ENCODE data around the gene SLC6A9.

SLC6A9 gene

DNA sequence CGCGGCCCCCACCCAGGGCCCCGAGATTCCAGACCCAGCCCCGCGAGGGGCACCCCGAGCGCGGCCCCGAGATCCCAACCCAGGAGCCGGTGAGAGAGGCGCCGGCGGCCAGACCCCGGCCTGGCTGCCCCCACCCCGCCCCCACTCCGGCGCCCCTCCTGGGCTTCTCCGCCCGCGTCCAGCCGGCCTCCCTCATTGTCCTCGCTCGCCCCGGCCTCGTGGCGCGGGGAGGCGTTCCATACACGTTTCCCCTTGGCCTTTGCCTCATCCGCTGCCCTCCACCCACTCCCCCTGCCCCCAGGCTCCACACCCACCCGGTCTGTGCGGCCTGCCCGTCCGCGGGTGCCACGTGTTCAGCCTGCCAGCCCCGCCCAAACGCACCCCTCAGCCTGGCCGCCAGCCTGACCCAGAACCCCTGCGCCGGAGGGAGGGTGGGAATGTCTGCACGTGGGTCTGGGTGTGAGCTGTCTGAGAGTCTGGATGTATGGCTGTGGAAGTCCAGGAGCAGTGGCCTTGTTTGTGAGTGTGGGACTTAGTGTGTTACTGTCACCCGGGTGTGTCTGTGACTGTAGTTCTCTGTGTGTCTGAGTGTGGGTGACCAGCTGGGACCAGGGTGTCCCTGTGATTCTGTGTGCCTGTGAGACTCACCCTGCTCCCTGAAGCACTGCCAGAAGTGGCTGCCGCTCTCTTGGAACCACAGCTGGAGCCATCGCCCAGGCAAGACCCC is 51.6 kb downstream of the SLC6A9 start:
- H3K4me3 ChIP-seq (ENCODE audit: low read length) = peak overlapping the region; percentile 79
- TF ChIP-seq, protein P1, sequence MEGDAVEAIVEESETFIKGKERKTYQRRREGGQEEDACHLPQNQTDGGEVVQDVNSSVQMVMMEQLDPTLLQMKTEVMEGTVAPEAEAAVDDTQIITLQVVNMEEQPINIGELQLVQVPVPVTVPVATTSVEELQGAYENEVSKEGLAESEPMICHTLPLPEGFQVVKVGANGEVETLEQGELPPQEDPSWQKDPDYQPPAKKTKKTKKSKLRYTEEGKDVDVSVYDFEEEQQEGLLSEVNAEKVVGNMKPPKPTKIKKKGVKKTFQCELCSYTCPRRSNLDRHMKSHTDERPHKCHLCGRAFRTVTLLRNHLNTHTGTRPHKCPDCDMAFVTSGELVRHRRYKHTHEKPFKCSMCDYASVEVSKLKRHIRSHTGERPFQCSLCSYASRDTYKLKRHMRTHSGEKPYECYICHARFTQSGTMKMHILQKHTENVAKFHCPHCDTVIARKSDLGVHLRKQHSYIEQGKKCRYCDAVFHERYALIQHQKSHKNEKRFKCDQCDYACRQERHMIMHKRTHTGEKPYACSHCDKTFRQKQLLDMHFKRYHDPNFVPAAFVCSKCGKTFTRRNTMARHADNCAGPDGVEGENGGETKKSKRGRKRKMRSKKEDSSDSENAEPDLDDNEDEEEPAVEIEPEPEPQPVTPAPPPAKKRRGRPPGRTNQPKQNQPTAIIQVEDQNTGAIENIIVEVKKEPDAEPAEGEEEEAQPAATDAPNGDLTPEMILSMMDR (conservative IDR thresholded peaks at IDR 0.05; ENCODE audit: low read length) = no peak
- peak; percentile 60 for DNase-seq (ENCODE audit: low read depth)

DNA sequence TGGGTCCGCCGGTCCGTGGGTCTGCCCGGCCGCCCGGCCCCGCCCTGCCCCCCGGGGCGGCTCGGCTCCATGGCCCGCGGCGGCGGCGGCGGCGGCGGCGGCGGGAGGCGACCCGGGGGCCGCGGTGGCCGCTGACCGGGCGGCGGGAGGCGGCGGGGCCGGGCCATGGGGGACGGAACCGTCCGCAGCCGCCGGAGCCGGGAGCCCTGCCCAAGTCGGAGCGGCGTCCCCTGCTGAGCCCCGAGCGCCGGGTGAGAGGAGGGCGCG is 52.1 kb downstream of the SLC6A9 start:
- H3K4me3 ChIP-seq (ENCODE audit: low read length) = peak overlapping the region; percentile 79
- DNase-seq (ENCODE audit: low read depth) = no peak
- TF ChIP-seq, protein P1 (conservative IDR thresholded peaks at IDR 0.05; ENCODE audit: low read length) = no peak

DNA sequence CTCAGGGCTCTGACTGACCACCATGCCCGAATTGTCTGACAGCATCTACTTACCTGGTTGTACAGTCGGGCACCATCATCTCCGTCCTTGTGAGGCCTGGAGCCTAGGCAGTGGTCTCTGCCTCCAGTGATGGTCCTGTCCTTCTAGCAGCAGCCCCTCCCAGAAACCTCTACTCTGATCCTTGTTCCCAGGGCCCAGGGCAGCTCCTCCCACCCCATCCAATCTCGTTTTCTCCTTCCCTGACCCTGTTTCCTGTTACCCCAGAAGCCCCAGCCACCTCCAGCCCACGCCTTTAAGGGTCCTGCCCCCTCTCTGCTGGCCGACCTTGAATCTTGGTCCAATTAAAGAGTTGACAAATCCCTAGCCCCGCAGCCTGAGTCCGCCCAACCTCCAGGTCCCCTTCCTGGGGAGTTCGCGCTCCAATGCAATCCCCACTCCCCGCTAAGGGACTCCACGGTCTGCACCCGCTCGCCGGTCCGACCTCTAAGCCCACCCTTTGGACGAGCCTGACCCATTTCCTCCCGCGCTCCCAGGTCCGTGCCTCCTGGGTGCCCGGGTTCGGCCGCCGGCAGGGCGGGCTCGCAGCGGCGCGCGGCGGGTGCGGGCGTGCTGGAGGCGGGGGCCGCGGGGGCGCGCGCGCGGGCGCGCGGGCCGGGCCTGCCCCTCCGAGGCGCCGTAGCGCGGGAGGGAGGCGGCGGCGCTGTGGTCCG is 52.6 kb downstream of the SLC6A9 start, which contains the start of gene B4GALT2:
Gene B4GALT2 (plus strand): TSS at position 660 of the 710 bp plus-strand sequence. CDS start 1,951 bp downstream, outside the sequence.
- TF ChIP-seq, protein P1 (conservative IDR thresholded peaks at IDR 0.05; ENCODE audit: low read length) = no peak
- DNase-seq (ENCODE audit: low read depth) = peak; percentile 28
- peak within 1 kb of the TSS; percentile 79 for H3K4me3 ChIP-seq (ENCODE audit: low read length)

DNA sequence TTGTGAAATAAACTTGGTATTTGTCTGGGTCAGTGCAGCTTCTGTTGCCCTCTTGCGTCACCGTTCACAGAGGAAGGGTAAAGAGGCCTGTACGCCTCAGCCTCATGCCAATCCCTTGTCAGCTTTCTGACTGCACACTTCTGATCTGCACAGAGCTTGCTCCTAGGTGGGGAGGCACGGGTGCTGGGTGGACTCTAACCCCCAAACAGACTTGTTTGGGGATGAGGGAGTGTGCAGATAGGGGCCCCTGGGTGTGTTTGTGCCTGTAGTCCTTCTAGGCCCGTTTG is 53.1 kb downstream of the SLC6A9 start:
- TF ChIP-seq, protein P1 (conservative IDR thresholded peaks at IDR 0.05; ENCODE audit: low read length) = no peak
- no peak for DNase-seq (ENCODE audit: low read depth)
- H3K4me3 ChIP-seq (ENCODE audit: low read length) = peak overlapping the region; percentile 70

DNA sequence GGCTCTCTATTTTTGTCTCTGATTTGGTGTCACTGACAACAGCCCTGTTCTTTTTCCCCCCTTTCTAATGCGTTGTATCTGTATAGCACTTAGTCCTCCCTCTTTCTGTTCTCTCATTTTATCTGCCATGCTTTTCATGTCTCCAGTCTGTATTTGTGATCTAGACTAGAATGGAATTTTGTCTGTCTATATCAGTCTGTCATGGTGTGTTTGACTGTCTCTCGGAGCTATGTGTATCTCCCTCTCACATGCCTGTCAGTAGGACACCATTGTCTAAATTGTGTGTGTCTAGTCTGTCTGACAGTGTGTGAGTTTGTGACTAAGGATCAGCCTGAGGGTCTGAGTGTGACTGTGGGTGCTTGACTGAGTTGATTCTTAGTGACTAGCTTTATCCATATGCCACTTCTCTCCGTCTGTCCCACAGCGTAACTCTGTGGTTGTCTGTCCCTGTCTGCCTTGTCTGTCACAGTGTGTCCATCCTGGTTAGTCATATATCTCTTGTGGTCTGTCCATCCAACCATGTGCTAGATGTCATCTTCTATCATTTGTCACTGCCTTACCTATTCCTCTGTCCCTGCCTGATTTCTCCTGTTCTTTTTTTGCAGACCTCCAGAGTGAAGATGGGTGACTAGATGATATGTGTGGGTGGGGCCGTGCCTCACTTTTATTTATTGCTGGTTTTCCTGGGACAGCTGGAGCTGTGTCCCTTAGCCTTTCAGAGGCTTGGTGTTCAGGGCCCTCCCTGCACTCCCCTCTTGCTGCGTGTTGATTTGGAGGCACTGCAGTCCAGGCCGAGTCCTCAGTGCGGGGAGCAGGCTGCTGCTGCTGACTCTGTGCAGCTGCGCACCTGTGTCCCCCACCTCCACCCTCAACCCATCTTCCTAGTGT is 53.6 kb downstream of the SLC6A9 start:
- H3K4me3 ChIP-seq (ENCODE audit: low read length) = peak overlapping the region; percentile 70
- DNase-seq (ENCODE audit: low read depth) = no peak
- TF ChIP-seq, protein P1 (conservative IDR thresholded peaks at IDR 0.05; ENCODE audit: low read length) = no peak

DNA sequence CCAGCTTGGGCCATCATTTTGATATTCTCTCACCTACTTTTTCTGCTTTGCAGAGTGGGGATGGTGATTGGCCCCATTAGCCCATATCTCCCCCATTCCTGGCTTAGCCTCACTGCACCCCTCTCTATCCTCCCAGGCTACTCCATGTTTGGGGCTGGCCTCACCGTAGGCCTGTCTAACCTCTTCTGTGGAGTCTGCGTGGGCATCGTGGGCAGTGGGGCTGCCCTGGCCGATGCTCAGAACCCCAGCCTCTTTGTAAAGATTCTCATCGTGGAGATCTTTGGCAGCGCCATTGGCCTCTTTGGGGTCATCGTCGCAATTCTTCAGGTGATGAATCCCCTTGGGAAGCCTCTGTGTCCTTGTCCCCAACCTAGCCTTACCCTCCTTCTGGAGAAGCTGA is 54.4 kb downstream of the SLC6A9 start:
- peak overlapping the region; percentile 90; the same call in 1 of the 2 replicates for H3K4me3 ChIP-seq (ENCODE audit: low read length)
- DNase-seq (ENCODE audit: low read depth) = no peak
- TF ChIP-seq, protein P1 (conservative IDR thresholded peaks at IDR 0.05; ENCODE audit: low read length) = no peak
